Large intestine (tissue), 3 donors: ENCODE measurements around the gene DSC3. TPM values are rescaled to one million over a fixed set of nuclear protein-coding genes. Genes with fewer than 3 reads are reported as not detected.
"Not testable (repeated sequence)": the region's sequence is repeated elsewhere in the genome, so short reads cannot be mapped to it uniquely, and the experiment has no call there.

Experiments
- DNase-seq, 2 donors: peaks; one replicate each; pipeline versions ENCODE4 v3.0.0 to v3.0.0-alpha.2; 2013
- H3K27ac ChIP-seq: one replicate; pipeline ENCODE4 v1.5.1; 2013; ENCODE audit warnings: low read length
- H3K27me3 ChIP-seq: 2 replicates; pipeline ENCODE4 v1.6.1; 2013; ENCODE audit warnings: low read length; ENCODE audit not compliant: control insufficient read depth, insufficient read depth
- H3K36me3 ChIP-seq: 2 replicates; pipeline ENCODE4 v1.6.1; 2013; ENCODE audit warnings: low read length; ENCODE audit not compliant: control insufficient read depth, insufficient read depth
- H3K4me1 ChIP-seq: one replicate; pipeline ENCODE4 v1.6.1; 2013; ENCODE audit warnings: low read length; ENCODE audit not compliant: control insufficient read depth, insufficient read depth
- H3K4me3 ChIP-seq: one replicate; pipeline ENCODE4 v1.5.1; 2013; ENCODE audit warnings: low read length
- H3K9me3 ChIP-seq: one replicate; pipeline ENCODE4 v1.6.1; 2013; ENCODE audit warnings: mild to moderate bottlenecking, low read depth, low read length, moderate library complexity; ENCODE audit not compliant: control insufficient read depth
- WGBS: methylation state at CpG from one replicate; pipeline ENCODE4 v1.1.5; 2013; ENCODE audit warnings: low lambda C conversion rate; ENCODE audit not compliant: insufficient coverage; 5-methylcytosine and 5-hydroxymethylcytosine counted together
- polyA plus RNA-seq: library from polyadenylated mRNA; unstranded; fragments of 120-200 nt; gene quantifications from one replicate; pipeline ENCODE4 v1.2.1, GENCODE V29; 2013

Gene DSC3
- polyA plus RNA-seq, 1 donor: 3.4 TPM

DNA sequence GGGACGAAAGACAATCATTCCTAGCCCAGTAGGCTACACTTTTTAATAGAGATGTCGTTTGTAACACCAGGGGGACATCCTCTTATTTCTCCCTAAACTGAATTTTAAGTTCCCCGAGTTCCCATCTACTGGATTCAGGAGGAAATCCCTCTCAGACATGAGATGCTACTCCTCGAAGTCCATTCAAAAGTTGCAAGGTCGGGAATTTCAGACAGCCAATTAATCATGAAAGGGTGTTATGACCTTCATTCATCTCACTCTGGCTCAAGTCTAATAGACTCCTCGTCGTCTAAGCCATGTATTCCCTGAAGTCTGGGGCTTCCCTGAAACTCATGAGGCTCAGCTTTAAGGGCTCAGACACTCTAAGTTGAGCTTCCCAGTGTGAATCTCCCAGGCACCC, 1.2 kb upstream of the DSC3 start:
- H3K36me3 ChIP-seq: no peaks in the 10 kb centered on the region
- no peak for DNase-seq
- 74% methylated on average over 3 of the region's 7 CpGs for WGBS
- no peak overlapping the region for H3K4me3 ChIP-seq
- H3K4me1 ChIP-seq: peaks cover 14% of the 10 kb centered on the region
- peaks cover 55% of the 10 kb centered on the region for H3K27me3 ChIP-seq
- peaks cover 6% of the 10 kb centered on the region for H3K9me3 ChIP-seq
- H3K27ac ChIP-seq: no peak overlapping the region

DNA sequence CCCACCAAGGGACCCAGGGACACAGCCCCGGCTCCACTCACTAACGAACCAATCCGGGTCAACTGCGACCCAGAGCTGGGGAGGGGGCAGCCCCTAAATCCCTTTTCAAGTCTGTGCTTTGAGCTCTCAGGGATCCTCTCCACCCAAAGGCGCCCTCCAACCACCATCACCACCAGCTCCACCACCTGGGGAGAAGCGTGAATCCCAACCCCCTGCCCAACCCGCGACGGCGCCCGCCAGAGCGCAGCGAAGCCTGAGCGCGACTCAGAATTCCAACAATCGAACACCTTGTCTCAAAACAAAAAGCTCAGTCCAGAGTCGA, 497 bp downstream of the DSC3 start:
- Histone ChIP-seq H3K27ac (no peak overlapping the region), H3K36me3 (no peaks in the 10 kb centered on the region), H3K27me3 (peaks cover 59% of the 10 kb centered on the region), H3K4me1 (peaks cover 14% of the 10 kb centered on the region), H3K9me3 (peaks cover 6% of the 10 kb centered on the region), H3K4me3 (peak overlapping the region; percentile 30)
- DNase-seq: no peak
- no CpG with 5 or more reads among the region's 17 CpGs for WGBS

DNA sequence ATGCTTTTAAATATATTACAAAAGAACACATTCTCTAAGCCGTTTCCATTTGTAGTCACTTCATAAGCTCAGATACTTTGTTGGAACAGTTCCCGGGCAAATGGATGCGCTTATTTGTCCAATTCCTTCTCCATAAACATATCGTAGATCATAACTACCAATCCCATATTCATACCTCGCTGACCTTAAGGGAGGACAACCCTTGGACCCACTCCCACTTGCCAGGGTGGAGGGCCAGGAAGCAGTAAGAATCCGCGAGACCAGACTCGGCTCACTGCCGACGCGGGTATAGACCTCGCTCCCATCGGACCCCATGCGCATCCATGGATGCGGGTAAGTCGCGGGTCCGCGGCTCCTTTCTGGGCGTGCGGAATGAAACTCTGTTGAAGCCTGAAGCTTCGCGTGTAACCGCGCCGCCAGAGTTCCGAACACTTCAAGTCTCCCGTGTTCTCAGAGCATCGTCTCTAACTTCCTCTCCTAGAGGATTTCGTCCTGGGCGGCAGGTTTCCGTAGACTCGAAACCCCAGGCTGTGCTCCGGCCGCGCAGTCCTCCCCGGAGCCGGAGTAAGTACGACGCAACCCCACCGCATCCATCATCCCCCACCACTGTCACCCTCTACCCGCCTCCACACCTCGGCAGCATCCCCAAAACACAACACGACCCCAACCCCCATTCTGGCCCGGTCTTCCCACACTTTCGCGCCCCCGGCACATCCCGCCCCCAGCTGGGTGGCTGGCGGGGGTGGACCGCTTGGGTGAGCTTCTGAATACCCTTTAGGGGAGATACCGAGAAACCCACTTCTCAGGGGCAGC, 1.1 kb downstream of the DSC3 start:
- no CpG with 5 or more reads among the region's 52 CpGs for WGBS
- DNase-seq: peak in 1 of 2 donors; percentile 61
- peaks cover 59% of the 10 kb centered on the region for H3K27me3 ChIP-seq
- H3K4me1 ChIP-seq: peaks cover 14% of the 10 kb centered on the region
- peak overlapping the region; percentile 30 for H3K4me3 ChIP-seq
- H3K27ac ChIP-seq: no peak overlapping the region
- no peaks in the 10 kb centered on the region for H3K36me3 ChIP-seq
- H3K9me3 ChIP-seq: peaks cover 6% of the 10 kb centered on the region

DNA sequence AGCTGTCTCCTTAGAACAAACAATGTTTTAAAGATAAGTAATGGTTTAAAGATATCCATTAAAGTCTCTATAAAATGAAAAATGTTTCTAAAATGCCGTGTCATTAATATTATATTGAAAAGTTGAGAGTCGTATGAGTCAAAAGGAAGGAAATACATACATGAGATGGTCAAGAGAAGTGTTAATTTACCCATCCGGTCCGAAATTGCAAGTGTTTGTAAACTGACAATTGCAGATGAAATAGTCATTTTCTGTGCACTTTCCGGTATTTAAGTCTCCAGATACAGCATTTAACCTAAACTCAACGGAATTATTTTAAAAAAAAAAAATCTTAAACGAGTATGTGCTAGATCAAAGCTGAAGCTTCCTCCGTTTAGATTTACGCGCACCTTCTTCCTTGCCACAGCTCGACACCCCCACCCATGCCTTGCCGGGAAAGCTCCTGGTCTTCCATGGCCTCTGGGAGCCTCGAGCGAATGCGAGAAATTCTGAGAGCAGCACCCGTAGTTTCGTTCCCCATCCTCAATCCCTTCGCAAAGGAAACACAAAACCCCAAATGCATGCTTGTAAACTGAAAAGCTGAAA, 1.8 kb downstream of the DSC3 start:
- Histone ChIP-seq H3K4me1 (peaks cover 14% of the 10 kb centered on the region), H3K9me3 (peaks cover 6% of the 10 kb centered on the region), H3K4me3 (no peak overlapping the region), H3K27ac (no peak overlapping the region), H3K36me3 (no peaks in the 10 kb centered on the region), H3K27me3 (peaks cover 57% of the 10 kb centered on the region)
- peak in 1 of 2 donors; percentile 56 for DNase-seq
- WGBS: 10% methylated on average over 2 of the region's 18 CpGs

DNA sequence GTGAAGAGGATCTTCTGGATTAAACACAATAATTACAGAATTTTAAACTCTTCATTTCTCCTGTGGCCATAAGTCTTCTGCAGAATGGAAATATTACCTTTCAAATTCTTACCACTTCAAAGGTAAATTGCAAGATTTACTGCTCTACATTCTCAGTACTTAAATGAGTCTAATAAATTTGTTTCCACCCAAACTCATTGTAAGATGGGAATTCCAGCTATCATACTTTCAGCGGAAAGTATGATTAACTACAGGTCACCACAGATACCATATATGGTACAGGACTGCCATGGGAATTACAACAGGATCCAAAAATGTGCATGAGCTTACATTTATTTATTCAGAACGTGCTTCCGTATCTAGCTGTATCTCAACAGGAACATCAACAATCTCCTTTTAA, 3.1 kb downstream of the DSC3 start:
- Histone ChIP-seq H3K4me3 (no peak overlapping the region), H3K9me3 (peaks cover 6% of the 10 kb centered on the region), H3K27ac (no peak overlapping the region), H3K36me3 (no peaks in the 10 kb centered on the region), H3K27me3 (peaks cover 54% of the 10 kb centered on the region), H3K4me1 (peaks cover 14% of the 10 kb centered on the region)
- no peak for DNase-seq
- 54% methylated on average over 3 of the region's 3 CpGs for WGBS

DNA sequence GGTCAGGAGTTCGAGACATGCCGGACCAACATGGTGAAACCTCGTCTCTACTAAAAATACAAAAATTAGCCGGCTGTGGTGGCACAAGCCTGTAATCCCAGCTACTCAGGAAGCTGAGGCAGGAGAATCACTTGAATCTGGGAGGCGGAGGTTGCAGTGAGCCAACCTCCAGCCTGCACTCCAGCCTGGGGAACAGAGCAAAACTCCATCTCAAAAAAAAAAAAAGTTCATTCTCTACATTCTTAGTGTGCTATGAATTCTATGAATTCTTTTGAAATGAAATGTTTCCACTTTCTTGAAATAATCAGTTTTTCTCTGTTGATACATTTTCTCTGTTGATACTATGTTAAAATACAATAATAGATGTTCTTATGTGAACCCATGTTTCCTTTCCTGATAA, 4.9 kb downstream of the DSC3 start:
- not testable (repeated sequence) for H3K4me3 ChIP-seq, DNase-seq, H3K27ac ChIP-seq, H3K9me3 ChIP-seq, H3K36me3 ChIP-seq
- 100% methylated on average over 1 of the region's 5 CpGs for WGBS
- H3K4me1 ChIP-seq: peaks cover 14% of the 10 kb centered on the region
- H3K27me3 ChIP-seq: peaks cover 36% of the 10 kb centered on the region

DNA sequence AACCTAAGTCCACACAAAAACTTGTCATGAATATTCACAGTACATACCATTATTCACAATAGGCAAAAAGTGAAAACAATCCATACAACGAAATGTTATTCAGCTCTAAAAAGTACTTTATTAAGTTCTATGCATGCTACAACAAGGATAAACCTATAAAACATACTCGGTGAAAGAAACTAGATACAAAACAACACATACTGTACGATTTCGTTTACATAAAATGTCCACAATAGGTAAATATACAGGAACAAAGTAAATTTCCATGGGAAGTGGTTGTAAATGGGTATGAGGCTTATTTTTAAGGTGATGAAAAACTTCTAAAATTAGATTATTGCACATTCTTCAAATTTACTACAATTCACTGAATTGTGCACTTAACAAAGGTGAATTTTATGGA, 8.0 kb downstream of the DSC3 start:
- Histone ChIP-seq H3K36me3 (no peaks in the 10 kb centered on the region), H3K4me3 (no peak overlapping the region), H3K27me3 (peaks cover 7% of the 10 kb centered on the region), H3K9me3 (peaks cover 2% of the 10 kb centered on the region), H3K27ac (no peak overlapping the region), H3K4me1 (no peaks in the 10 kb centered on the region)
- WGBS: 80% methylated on average over 2 of the region's 4 CpGs
- DNase-seq: no peak

DNA sequence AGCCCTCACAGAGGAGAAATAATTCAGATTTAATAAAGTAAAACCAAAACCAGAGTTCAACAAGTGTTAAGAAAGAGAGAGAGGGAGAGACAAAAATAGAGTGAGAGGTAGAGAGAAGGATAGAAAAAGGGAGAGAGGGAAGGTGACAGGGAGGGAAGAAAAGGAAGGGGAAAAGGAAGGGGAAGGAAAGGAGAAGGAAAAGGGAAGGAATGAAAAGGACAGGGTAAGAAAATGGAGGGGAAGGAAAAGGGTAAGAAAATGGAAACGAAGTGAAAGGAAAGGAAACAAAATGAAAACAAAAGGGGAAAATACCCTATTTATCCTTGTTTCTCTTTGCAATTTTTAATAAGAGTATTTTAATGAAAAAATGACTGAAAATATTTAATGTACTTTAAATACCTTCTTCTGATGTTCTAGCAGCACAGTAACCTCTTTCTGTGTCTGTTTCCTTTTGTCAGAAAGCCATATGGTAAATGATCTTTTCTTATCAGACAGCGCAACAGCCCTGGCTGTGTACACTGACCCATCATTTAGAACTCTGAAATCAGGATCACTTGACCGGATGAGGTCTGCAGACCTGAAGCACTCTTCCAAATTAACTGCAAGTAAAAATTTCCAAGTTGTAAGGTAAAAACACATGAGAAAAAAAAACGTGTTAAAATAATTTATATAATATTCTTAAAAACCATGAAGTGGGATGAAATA, 11.8 kb downstream of the DSC3 start:
- no peaks in the 10 kb centered on the region for H3K27me3 ChIP-seq
- no peak for DNase-seq
- H3K27ac ChIP-seq: no peak overlapping the region
- no peak overlapping the region for H3K4me3 ChIP-seq
- H3K36me3 ChIP-seq: no peaks in the 10 kb centered on the region
- WGBS: 83% methylated on average over 1 of the region's 4 CpGs
- peaks cover 2% of the 10 kb centered on the region for H3K9me3 ChIP-seq
- no peaks in the 10 kb centered on the region for H3K4me1 ChIP-seq

DNA sequence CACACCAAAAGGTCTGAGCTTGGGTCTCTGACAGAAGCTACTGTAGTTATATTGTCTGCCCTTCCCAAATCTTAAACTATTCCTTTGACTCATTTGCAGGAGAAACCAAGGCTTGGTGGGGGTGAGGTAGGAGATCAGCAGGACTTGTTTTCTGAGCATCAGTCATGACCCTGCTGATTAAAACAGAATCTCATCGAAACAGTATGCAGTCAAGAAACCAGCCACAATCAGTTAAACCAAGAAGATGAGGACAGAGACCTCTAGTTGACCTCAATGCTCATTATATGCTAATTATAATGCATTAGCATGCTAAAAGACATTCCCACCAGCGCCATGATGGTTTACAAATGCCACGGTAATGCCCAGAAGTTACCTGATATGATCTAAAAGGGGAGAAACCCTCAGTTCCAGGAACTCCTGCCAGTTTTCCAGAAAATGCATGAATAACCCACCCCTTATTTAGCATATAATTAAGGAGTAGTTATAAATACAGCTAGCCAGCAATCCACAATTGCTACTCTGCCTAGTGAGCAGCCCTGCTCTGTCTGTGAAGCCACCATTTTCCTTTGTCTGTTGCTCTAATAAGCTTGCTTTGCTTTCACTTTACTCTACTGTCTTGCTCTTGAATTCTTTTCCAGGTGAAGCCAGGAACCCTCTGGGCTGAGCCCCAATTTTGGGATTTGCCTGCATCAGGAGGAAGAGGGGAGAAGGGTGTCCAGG, 26.7 kb downstream of the DSC3 start:
- no peak overlapping the region for H3K27ac ChIP-seq
- DNase-seq: no peak
- H3K9me3 ChIP-seq: no peaks in the 10 kb centered on the region
- no CpG with 5 or more reads among the region's 3 CpGs for WGBS
- H3K4me3 ChIP-seq: no peak overlapping the region
- H3K4me1 ChIP-seq: no peaks in the 10 kb centered on the region
- no peaks in the 10 kb centered on the region for H3K36me3 ChIP-seq
- H3K27me3 ChIP-seq: no peaks in the 10 kb centered on the region

DNA sequence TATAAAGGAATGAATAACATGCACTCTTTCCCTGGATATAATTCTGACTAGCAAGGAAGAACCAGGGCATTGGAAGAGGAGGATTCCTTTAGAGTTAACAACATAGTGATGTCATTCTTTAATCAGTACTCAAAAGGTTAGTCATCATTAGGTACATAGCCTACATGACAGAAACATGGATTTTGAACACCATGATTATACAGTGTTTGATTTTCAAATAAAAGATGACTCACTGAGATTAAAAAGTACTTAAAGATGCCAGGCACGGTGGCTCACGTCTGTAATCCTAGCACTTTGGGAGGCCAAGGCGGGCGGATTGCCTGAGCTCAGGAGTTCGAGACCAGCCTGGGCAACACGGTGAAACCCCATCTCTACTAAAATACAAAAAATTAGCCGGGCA, 31.1 kb downstream of the DSC3 start:
- H3K36me3 ChIP-seq, H3K27ac ChIP-seq: not testable (repeated sequence)
- WGBS: no CpG with 5 or more reads among the region's 7 CpGs

More for the DNA sequence above, 31.1 kb downstream of the DSC3 start:
- H3K9me3 ChIP-seq, H3K27me3 ChIP-seq, H3K4me3 ChIP-seq, H3K4me1 ChIP-seq: not testable (repeated sequence)
- peak in 1 of 2 donors; percentile 14 for DNase-seq
